ENCODE measurements around the gene SPEN.

Gene SPEN

GRCh38 chr1:15947382-15948090, 100.0 kb downstream of the SPEN start:
- no peak for DNase-seq (ENCODE audit: low read depth)

GRCh38 chr1:15948091-15948591, 100.6 kb downstream of the SPEN start:
- DNase-seq (ENCODE audit: low read depth): no peak

DNA sequence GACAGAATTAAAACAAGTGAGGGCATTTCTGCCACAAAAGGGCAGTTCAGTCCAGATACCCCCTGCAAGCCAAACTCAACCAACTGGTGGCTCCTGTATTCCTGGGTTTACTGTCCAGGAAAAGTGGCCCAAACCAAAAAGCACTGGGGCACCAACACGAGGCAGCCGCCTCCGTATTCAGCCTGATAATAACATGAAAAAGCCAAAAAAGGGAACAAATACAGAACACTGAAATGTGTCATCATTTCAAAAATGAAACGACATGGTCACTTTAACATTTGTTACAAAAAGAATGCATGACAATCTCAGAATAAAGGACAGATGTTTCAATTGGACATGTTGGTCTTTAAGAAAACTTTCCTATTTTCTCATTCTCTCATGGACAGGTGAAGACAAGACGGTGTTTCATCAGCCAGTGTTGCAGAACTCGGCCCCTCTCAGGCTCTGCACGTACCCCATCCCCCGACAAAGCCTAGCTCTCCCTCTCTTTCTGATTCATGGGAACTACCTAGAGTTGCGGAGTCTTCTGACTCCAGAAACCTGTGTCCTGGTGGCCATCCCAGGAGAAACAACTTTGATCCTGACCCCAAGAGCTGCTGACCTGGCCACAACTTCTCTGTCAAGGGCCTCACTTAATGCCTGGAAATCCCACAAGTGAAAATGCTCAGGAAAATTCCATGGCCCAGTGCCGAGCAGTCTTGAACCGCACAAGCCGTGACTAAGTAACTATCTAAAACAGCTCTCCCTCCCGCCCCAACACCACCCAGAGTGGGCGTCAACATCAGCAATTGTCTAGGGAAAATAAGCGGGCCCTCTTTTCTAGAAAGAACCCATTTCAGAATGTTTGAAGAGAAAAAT, 101.3 kb downstream of the SPEN start:
- peak; percentile 97 for DNase-seq (ENCODE audit: low read depth)

GRCh38 chr1:15949453-15950245, 102.1 kb downstream of the SPEN start:
- peak; percentile 99 for DNase-seq (ENCODE audit: low read depth)

DNA sequence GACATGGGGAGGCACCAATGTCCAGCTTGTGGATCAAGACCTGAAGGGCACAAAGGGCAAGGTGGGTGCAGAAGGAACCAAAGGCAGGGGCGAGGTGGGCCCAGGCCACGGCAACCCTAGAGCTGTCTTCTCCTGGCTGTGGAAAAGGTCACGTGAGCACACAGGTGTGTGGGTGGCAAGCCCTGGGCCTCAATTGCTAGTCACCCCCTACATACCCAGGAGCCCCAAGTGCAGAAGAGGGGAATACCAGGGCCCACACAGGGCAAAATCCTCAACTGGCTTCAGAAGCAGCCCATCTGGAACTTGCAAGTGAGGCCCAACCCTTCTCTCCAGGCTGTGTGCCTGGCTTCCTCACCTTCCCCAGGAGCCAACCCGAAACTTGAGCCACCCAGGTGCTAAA, 102.8 kb downstream of the SPEN start:
- no peak for DNase-seq (ENCODE audit: low read depth)

GRCh38 chr1:15950763-15951295, 103.3 kb downstream of the SPEN start:
- DNase-seq (ENCODE audit: low read depth): peak; percentile 75

DNA sequence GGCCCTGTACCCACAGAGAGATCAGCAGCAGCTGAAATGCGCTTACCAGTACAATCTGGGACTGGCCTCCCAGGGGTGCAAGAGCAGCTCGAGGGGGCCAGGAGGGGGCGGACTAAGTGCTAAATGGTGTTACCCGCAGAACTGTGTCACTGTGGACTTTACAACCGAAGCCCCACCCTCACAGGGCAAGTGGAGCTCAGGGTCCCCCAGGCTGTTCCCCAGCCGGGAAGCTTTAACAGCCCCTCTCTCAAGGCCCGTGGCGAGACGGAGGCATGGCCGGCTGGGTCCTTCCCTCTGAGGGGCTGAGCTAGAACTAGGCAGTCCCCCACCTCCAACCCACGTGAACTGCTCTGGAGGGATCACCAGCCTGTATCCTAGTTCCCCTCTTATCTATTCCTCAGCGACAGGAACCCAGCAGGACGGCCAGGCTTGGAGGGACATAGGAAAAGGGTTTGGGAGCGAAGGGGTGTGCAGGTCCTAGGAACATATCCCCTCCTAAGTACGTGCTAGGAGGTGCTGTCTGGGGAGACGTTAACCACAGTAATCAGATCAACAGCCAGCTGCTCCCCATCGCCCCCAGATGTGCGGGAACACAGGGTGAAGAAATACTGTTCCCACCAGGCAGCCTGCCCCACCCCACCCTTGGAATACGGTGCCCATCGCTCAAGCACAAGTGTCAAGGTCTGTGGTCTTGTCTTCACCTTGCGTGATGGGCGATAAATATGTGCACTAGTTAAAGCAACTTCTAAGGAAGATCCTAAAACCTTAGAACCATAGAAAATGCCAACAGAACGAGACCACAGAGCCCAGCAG, 104.0 kb downstream of the SPEN start:
- DNase-seq (ENCODE audit: low read depth): no peak

- DNase-seq (ENCODE audit: low read depth): peak; percentile 97
Measured at GRCh38 chr1:15952317-15953258, 105.1 kb downstream of the SPEN start.

- peak; percentile 54 for DNase-seq (ENCODE audit: low read depth)
Measured at GRCh38 chr1:15953294-15953771, 105.8 kb downstream of the SPEN start.

DNA sequence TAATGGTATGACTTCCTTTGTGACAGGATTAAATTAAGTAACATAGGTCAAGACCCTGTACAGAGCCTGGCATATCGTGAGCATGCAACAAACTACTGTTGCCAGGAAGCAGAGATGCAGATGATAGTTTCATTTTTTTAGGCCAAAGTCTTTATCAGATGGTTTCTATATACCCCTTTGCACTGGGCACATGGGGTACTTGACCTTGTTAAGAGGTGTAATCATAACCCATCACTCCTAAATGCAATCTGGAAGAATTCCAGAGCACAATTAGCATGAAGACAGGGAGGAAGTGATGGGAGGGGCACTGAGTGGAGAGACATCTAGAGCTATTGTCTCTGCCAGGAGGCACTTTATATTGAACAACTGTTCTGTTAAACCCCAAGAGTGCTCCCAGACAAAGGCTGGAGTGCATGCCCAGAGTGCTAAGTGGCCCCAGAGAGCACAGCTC, 106.3 kb downstream of the SPEN start:
- DNase-seq (ENCODE audit: low read depth): no peak

GRCh38 chr1:15954316-15954715, 106.8 kb downstream of the SPEN start:
- DNase-seq (ENCODE audit: low read depth): no peak

DNA sequence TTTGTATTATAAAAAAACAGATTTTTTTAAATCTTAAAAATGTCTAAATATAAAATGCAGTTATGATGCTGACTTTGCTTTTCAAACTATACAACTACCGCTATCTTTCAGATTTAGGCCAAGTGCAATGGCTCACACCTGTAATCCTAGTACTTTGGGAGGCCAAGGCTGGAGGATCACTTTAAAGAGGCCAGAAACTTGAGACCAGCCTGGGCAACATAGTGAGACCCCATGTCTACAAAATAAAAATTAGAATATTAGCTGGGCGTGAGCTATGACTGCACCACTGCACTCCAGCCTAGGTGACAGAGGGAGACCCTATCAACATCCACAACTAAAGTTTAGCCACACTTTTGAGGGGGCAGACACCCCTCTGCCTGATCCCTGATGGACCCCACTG, 108.0 kb downstream of the SPEN start:
- DNase-seq (ENCODE audit: low read depth): no peak

DNA sequence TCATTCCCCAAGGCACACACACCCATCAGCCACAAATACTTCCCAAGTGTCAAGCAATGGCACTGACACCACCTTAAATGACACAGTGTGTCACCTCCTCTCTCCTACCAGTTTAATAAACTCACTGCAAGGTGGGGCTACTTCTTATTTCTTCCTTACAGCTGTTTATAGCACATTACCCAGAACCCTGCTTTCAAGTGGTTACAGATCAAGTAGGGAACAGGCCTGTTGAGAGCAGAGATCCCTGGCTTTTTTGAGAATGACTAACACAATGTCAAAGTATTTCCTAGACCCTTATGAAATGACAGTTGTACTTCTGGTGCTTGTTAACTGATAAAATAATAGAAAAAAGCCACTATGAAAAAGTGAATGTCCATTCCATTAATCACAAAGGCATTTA, 108.6 kb downstream of the SPEN start:
- DNase-seq (ENCODE audit: low read depth): peak; percentile 43

- no peak for DNase-seq (ENCODE audit: low read depth)
Measured at GRCh38 chr1:15957221-15958095, 110.0 kb downstream of the SPEN start.

- DNase-seq (ENCODE audit: low read depth): no peak
Measured at GRCh38 chr1:15958111-15958510, 110.6 kb downstream of the SPEN start.

- no peak for DNase-seq (ENCODE audit: low read depth)
Measured at GRCh38 chr1:15958793-15959192, 111.3 kb downstream of the SPEN start.

DNA sequence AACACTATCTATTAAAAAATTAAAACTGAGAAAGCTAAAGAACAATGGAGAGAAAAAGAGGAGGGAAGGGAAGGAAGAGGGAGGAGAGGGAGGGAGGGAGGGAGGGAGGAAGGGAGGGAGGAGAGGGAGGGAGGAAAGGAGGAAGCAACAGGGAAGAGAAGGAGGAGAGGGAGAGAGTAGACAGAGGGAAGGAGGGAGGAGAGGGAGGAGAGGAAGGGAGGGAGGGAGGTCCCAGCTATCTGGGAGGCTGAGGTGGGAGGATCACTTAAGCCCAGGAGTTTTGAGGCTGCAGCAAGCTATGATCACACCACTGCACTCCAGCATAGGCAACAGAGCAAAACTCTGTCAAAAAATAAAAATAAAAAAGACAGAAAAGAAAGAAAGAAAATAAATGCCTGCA, 111.9 kb downstream of the SPEN start:
- DNase-seq (ENCODE audit: low read depth): no peak

DNA sequence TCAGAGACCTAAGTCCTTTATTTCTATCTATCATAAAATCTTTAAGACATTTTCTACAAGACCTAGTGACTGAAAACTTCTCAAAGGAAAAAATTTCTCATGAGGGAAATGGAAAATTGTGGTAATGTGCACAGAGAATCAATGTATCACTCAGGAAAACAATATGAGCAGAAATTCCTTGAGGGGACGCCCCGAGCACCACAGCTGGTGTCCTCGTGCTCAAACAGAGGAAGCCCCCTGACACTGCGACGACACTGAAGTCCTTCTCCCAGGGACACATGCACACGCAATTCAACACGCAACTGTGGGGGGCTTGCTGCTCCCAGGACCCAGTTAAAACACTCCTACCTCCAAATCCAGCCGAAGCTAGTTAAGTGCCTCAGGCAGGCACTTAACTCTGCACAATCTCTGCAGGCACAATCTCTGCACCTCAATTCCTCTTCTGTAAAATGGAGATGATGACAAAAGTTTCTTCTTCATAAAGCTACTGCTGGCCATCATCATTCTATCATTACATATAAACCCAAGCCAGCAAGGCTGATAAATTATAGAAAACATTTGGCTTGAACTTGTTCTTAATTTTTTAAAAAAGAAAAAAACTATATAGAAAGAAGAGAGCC, 112.4 kb downstream of the SPEN start:
- DNase-seq (ENCODE audit: low read depth): no peak
